GM19324 (cell line): Measurements from ENCODE around the gene NGEF.
"Not testable (repeated sequence)": the region's sequence is repeated elsewhere in the genome, so short reads cannot be mapped to it uniquely, and the experiment has no call there.

Experiments
- ATAC-seq: cut with Tn5 transposase; IDR thresholded peaks from one replicate; pipeline ENCODE4 v1.9.1; 2021; ENCODE audit warnings: mild to moderate bottlenecking, moderate library complexity; ENCODE audit not compliant: unreplicated experiment, low FRiP score

NGEF gene

DNA sequence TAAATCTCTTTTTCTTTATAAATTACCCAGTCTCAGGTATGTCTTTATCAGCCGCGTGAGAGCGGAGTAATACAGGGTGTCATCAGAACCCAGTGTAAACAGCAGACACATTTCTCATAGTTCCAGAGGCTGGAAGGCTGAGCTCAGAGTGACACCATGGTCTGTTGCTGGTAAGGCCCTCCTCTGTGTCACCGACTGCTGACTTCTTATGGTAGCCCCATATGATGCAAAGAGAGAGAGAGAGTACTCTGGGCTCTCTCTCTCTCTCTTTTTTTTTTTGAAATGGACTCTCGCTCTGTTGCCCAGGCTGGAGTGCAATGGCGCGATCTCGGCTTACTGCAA is 83.0 kb downstream of the NGEF start:
- no peak for ATAC-seq

- ATAC-seq = no peak
Observed at GRCh38 chr2:232929303-232930058, 83.6 kb downstream of the NGEF start.

DNA sequence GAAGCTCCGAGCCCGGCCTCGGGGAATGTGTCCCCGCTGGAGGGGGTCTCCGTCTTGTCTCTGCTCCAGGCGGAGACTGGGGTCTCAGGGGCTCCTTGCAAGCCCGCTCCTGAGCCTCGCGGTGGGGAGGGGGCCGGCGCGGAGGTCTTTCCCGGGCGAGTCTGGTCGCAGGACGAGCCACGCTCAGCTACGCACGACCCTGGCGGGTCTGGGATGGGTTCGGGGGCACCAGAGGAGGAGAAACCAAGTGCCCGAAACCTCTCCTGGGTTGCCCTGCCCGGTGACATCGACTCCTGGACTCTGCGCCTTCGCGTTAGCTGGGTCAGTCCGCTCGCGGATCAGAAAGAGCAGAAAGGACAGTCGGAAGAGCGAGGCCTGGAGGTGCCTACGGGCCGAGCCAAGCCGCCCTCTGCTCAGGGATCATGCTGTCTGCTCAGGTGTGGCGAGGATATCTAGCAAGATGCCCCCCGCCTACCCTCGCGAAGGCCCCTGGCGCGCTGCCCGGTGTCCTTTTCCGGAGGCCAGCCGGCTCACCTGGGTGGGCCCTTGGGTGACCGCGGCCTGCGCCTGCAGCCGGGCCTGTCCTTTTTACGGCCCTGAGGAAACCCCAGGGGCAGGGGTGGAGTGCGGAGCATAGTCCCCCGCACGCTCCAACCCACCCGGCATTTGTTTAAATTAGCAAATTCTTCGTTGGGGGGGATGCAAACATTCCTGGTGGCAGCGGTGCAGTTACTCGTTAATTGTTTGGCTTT is 84.3 kb downstream of the NGEF start:
- ATAC-seq = no peak

DNA sequence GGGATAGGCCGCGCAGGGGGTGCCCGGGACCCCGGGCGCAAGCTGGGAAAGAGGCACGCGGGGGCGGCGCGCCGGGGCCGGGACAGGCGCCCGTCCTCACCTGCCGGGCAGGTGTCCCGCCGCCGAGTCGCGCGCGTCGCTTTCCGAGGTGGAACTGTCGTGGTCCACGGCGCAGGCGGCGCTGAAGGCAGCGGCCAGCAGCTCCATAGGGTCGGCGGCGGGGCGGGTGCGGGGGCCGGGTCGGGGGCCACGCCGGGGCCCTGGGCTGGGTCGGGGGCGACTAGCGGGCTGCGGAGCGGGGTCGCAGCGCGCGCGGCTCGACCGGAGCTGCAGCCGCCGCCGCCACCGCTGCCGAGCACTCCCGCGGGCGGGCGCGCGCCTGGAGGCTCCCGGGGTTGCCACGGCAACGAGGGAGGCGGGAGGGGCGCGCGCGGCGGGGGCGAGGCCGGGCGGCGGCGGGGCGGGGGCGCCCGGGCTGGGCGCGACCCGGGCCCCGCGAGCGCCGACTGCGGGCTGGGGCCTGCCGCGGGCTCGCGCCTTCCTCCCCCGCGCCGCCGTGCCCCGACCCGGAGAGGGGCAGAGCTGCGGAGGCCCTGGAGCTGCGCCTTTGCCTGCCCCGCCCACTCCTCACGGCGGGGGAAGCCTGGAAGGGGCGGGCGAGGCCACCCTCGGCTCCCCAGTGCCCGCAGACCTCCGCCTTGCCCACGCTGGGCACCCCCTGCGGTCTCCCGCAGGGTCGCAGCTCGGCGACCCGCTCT is 85.1 kb downstream of the NGEF start:
- ATAC-seq = no peak

DNA sequence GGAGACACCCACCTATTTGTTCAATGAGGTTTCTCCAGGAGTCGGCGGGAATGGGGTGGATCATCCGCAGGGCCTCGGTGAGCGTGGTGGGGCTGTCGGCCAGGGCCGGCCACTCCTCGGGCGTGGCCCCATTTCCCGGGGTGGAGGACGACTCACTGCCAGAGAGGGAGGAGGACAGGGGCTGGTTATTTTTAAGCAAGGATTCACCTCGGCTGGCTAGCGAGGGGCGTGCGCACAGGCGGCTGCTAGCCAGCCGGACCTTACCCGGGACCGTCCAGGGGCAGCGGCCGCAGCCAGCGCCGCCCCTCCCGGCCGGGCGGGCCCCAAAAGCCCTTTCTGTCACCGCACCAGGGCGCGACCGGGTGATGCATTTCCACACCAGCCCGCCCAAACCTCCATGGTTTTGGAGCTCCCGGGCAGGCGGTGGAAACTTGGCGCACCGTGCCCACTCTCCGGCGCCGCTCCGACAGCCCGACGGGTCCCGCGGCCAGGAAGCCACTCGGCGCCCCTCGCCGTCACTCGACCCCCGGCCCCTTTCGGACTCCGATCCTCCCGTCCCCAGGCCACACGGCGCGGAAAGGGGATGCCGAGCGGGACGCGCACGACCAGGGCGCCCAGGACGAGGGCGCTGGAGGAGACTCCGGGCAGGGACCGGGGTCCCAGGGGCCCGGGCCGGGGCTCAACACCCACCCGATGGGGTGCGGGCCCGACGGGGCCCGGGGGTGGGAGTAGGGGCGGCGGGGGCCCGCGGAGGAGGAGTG is 85.8 kb downstream of the NGEF start:
- ATAC-seq = no peak

GRCh38 chr2:232926431-232926939 is 86.6 kb downstream of the NGEF start:
- ATAC-seq = no peak

DNA sequence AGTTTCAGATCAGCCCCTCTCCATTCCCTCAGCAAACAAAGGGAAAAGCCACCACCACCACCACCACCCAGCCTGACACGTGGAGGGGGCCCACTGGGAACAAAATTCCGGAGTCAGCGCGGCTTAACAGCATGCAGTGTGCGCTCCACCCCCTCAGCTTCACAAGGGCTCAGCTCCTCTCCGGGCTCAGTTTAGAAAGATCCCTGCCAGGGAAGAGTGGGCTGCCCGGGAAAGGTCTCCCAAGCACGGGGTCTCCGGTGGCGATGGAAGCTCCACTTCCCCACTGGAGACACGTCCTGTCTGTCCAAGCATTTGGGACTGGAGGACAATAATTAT is 87.3 kb downstream of the NGEF start:
- ATAC-seq = no peak

DNA sequence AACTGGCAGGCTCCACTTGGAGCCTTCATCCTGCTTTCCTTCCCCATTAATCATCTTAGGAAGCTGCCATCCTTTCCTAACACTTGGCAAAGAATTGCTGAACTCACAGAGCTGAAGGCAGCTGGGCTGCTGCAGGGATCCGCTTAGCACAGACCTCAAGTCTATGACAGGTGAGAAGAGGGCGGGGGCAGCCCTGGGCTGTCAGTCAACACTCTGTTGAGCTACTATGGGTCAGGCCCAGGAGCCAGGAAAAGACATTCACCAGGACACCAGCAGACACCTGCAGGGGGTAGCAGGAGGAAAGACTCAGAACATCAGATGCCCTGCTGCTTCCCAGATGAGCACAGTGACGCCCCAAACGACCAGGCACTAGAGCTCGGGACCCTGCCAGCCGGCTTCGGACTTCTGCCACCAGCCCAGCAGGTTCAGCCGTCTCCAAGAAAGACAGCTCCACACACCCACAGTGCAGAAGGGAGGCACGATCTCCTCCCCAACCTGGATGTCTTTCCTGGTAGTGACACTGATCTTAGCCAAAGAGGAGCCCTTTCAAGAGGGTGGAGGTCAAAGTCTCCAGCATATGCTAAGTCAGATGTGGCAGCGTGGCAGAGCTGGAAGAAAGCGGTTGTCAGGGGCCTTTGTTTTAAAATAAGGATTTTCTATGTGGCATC is 87.8 kb downstream of the NGEF start:
- ATAC-seq = no peak

- ATAC-seq = no peak
Observed at GRCh38 chr2:232924433-232924832, 88.6 kb downstream of the NGEF start.

DNA sequence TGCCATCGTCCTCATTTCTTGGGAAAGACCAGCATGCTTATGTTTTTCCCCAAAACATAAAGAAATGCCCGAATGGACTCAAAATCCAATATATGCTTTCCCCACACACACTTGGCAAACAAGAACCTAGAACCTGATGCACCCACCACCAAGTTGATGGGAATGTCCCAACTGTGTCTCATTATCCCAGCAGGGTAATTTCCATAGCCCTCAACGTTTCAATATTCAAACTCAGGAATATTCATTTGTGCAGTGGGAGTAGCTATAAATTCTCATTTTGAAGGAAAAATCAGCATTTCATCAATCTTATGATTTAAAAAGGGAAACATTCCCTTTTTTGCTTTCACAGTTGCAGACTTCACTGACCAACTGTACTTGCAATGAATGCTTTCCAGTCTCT is 92.3 kb downstream of the NGEF start:
- no peak for ATAC-seq

- ATAC-seq = no peak
Observed at GRCh38 chr2:232920055-232920454, 93.0 kb downstream of the NGEF start.

DNA sequence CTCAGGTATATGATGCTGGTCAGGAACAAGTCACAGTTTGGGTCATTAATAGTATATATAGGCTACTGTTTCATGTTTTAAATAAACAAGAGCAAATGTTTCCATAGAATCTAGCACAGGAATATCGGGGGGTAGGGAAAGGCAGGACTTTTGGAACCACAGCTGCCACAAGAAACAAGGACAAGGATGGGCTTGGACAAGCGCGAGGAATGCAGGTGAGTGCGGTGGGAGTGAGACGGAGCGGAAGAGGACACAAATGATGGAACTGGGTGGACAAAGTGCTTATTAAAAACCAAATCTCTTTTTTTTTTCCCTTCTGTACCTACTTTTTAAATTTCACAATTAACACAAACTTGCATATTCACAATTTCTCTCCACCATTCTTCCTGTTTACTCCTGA is 93.9 kb downstream of the NGEF start:
- no peak for ATAC-seq

DNA sequence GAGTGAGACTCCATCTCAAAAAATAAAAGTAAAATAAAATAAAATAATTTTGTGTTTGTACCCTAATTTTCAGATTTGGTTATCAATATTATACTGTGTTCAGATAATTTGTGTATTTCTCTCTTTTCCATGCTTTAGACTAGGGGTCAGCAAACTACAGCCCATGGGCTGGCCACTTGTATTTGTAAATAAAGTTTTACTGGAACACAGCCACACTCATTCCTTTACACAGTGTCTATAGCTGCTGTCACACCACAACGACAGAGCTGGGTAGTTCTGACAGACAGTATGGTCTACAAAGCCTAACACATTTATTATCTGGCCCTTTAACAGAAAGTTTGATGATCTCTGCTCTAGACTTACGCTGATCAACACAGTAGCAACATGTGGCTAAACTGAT is 99.2 kb downstream of the NGEF start:
- no peak for ATAC-seq

DNA sequence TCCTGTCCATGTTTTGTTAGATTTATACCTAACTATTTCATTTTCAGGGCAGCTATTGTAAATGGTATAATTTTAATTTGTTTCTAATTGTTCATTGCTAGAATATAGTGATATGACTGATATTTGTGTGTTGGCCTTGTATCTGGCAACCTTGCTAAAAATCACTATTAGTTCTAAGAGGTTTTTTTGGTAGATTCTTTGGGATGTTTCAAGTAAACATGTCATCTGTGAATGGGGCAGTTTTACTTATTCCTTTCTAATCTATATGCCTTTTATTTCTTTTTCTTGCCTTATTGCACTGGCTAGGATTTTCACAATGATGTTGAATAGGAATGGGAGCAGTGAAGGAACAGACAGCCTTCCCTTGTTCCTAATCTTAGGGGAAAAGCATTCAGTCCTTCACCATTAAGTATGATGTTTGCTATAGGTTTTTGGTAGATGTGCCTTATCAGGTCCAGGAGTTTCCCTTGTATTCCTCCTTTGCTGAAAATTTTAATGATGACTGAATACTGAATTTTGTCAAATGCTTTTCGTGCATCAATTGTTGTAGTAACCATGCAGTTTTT is 101.3 kb downstream of the NGEF start:
- ATAC-seq = no peak

- ATAC-seq = no peak
Observed at GRCh38 chr2:232910376-232910775, 102.7 kb downstream of the NGEF start.

- ATAC-seq = no peak
Observed at GRCh38 chr2:232908695-232909094, 104.4 kb downstream of the NGEF start.

DNA sequence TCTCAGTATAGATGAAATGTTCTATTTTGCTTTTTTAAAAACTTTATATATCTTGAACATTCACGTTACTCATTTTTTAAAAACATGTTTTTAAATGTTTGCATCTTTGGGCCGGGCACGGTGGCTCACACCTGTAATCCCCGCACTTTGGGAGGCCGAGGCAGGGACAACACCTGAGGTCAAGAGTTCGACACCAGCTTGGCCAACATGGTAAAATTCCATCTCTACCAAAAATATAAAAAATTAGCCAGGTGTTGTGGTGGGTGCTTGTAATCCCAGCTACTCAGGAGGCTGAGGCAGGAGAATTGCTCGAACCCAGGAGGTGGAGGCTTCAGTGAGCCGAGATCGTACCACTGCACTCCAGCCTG is 105.4 kb downstream of the NGEF start:
- ATAC-seq = not testable (repeated sequence)

- ATAC-seq = not testable (repeated sequence)
Observed at GRCh38 chr2:232906867-232907717, 106.0 kb downstream of the NGEF start.

GRCh38 chr2:232903989-232904388 is 109.1 kb downstream of the NGEF start:
- no peak for ATAC-seq
